ENCODE measurements around the gene BCL11B. TPM values are rescaled to one million over a fixed set of nuclear protein-coding genes. Genes with fewer than 3 reads are reported as not detected.

The BCL11B gene
- total RNA-seq, 1 donor: not detected

- DNase-seq (ENCODE audit: low read depth): no peak
- H3K4me3 ChIP-seq (ENCODE audit: low read depth, low read length): no peak overlapping the region
- TF ChIP-seq CTCF (IDR thresholded peaks at IDR 0.05; ENCODE audit: insufficient read depth, low read depth, low read length): no peak
Observed at GRCh38 chr14:99249389-99249788, 22.6 kb downstream of the BCL11B start.

- DNase-seq (ENCODE audit: low read depth): no peak
- no peak overlapping the region for H3K4me3 ChIP-seq (ENCODE audit: low read depth, low read length)
- no peak for TF ChIP-seq CTCF (IDR thresholded peaks at IDR 0.05; ENCODE audit: insufficient read depth, low read depth, low read length)
Observed at GRCh38 chr14:99248761-99249171, 23.2 kb downstream of the BCL11B start.

- no peak for DNase-seq (ENCODE audit: low read depth)
- TF ChIP-seq CTCF (IDR thresholded peaks at IDR 0.05; ENCODE audit: insufficient read depth, low read depth, low read length): no peak
- no peak overlapping the region for H3K4me3 ChIP-seq (ENCODE audit: low read depth, low read length)
Observed at GRCh38 chr14:99247772-99248171, 24.2 kb downstream of the BCL11B start.

GRCh38 chr14:99247101-99247729 lies 24.8 kb downstream of the BCL11B start:
- no peak for DNase-seq (ENCODE audit: low read depth)
- H3K4me3 ChIP-seq (ENCODE audit: low read depth, low read length): no peak overlapping the region
- no peak for TF ChIP-seq CTCF (IDR thresholded peaks at IDR 0.05; ENCODE audit: insufficient read depth, low read depth, low read length)

- no peak for DNase-seq (ENCODE audit: low read depth)
- H3K4me3 ChIP-seq (ENCODE audit: low read depth, low read length): no peak overlapping the region
- TF ChIP-seq CTCF (IDR thresholded peaks at IDR 0.05; ENCODE audit: insufficient read depth, low read depth, low read length): no peak
Observed at GRCh38 chr14:99246536-99247097, 25.4 kb downstream of the BCL11B start.

GRCh38 chr14:99245564-99246511 lies 26.2 kb downstream of the BCL11B start:
- no peak for DNase-seq (ENCODE audit: low read depth)
- H3K4me3 ChIP-seq (ENCODE audit: low read depth, low read length): no peak overlapping the region
- TF ChIP-seq CTCF (IDR thresholded peaks at IDR 0.05; ENCODE audit: insufficient read depth, low read depth, low read length): no peak
